Esophagus (tissue), 2 donors: Measurements from ENCODE around the gene CUX1. TPM values are rescaled to one million over a fixed set of nuclear protein-coding genes. Genes with fewer than 3 reads are reported as not detected.

Experiments
- H3K27ac ChIP-seq, 2 donors: one replicate each; pipeline ENCODE4 v1.5.1; 2013; ENCODE audit warnings: low read depth in 2 of 2, mild to moderate bottlenecking in 2 of 2, inconsistent platforms in 1 of 2, low read length in 1 of 2, moderate library complexity in 1 of 2
- H3K27me3 ChIP-seq, 2 donors: one replicate each; pipeline ENCODE4 v1.6.1; 2013; ENCODE audit warnings: low read length in 2 of 2, control low read depth in 1 of 2, mild to moderate bottlenecking in 1 of 2; ENCODE audit not compliant: insufficient read depth in 2 of 2, control insufficient read depth in 1 of 2
- H3K36me3 ChIP-seq, 2 donors: one replicate each; pipeline ENCODE4 v1.6.1; 2013; ENCODE audit warnings: low read length in 1 of 2; ENCODE audit not compliant: control insufficient read depth in 2 of 2, insufficient read depth in 2 of 2
- H3K4me1 ChIP-seq, 2 donors: one replicate each; pipeline ENCODE4 v1.6.1; 2013; ENCODE audit warnings: low read length in 1 of 2; ENCODE audit not compliant: control insufficient read depth in 2 of 2, insufficient read depth in 2 of 2
- H3K4me3 ChIP-seq, 2 donors: one replicate each; pipeline ENCODE4 v1.5.1; 2013; ENCODE audit warnings: low read length in 2 of 2, mild to moderate bottlenecking in 2 of 2, low read depth in 1 of 2, moderate library complexity in 1 of 2
- H3K9me3 ChIP-seq, 2 donors: one replicate each; pipeline ENCODE4 v1.6.1; 2013; ENCODE audit warnings: mild to moderate bottlenecking in 2 of 2, low read depth in 1 of 2, low read length in 1 of 2, moderate library complexity in 1 of 2; ENCODE audit not compliant: control insufficient read depth in 2 of 2, insufficient read depth in 1 of 2
- WGBS, 2 donors: extraction: QIAGEN DNeasy Blood & Tissue Kit; methylation state at CpG; one replicate each; pipeline ENCODE4 v1.1.7; 2013; 5-methylcytosine and 5-hydroxymethylcytosine counted together
- polyA plus RNA-seq, 2 donors: library from polyadenylated mRNA; stranded (reverse); fragments of 200-250 nt; gene quantifications; one replicate each; pipeline ENCODE4 v1.2.3, GENCODE V29; 2013
- donor health status: healthy with polysubstance abuse.
- donor health status: Bipolar disorder and iron deficiency.

The CUX1 gene
- polyA plus RNA-seq, 2 donors: 19.6 to 21.7 TPM

GRCh38 chr7:101859411-101860106 is 42.1 kb downstream of the CUX1 start:
- H3K27me3 ChIP-seq: no peaks in the 10 kb centered on the region
- H3K4me3 ChIP-seq: no peak overlapping the region
- H3K9me3 ChIP-seq: no peaks in the 10 kb centered on the region
- peak overlapping the region in 1 of 2 donors; percentile 3 for H3K27ac ChIP-seq
- peaks cover 0 to 1% of the 10 kb centered on the region in 2 donors for H3K36me3 ChIP-seq
- WGBS, 2 donors: 33 to 41% methylated on average over 5 of the region's 5 CpGs
- H3K4me1 ChIP-seq: peaks cover 0 to 3% of the 10 kb centered on the region in 2 donors

GRCh38 chr7:101860316-101861217 is 43.1 kb downstream of the CUX1 start:
- peaks cover 0 to 1% of the 10 kb centered on the region in 2 donors for H3K36me3 ChIP-seq
- H3K4me3 ChIP-seq: no peak overlapping the region
- WGBS, 2 donors: 92 to 94% methylated on average over 11 of the region's 11 CpGs
- H3K27me3 ChIP-seq: no peaks in the 10 kb centered on the region
- H3K27ac ChIP-seq: no peak overlapping the region
- H3K9me3 ChIP-seq: no peaks in the 10 kb centered on the region
- H3K4me1 ChIP-seq: peaks cover 0 to 3% of the 10 kb centered on the region in 2 donors

- H3K4me1 ChIP-seq: peaks cover 0 to 3% of the 10 kb centered on the region in 2 donors
Measured at GRCh38 chr7:101861218-101861775, 43.9 kb downstream of the CUX1 start.

GRCh38 chr7:101862280-101863220 is 45.1 kb downstream of the CUX1 start:
- no peak overlapping the region for H3K27ac ChIP-seq
- no peaks in the 10 kb centered on the region for H3K27me3 ChIP-seq
- H3K36me3 ChIP-seq: peaks cover 0 to 1% of the 10 kb centered on the region in 2 donors
- no peaks in the 10 kb centered on the region for H3K9me3 ChIP-seq
- H3K4me1 ChIP-seq: peaks cover 0 to 3% of the 10 kb centered on the region in 2 donors
- WGBS, 2 donors: 85 to 89% methylated on average over 18 of the region's 18 CpGs
- H3K4me3 ChIP-seq: no peak overlapping the region

More at GRCh38 chr7:101861218-101861775, 43.9 kb downstream of the CUX1 start:
- Histone ChIP-seq H3K27ac (no peak overlapping the region), H3K9me3 (no peaks in the 10 kb centered on the region), H3K4me3 (no peak overlapping the region), H3K27me3 (no peaks in the 10 kb centered on the region), H3K36me3 (peaks cover 0 to 1% of the 10 kb centered on the region in 2 donors)
- 90 to 91% methylated on average over 8 of the region's 8 CpGs for WGBS, 2 donors

GRCh38 chr7:101863598-101863997 is 46.2 kb downstream of the CUX1 start:
- H3K4me3 ChIP-seq: no peak overlapping the region
- no peaks in the 10 kb centered on the region for H3K27me3 ChIP-seq

GRCh38 chr7:101864039-101864438 is 46.6 kb downstream of the CUX1 start:
- H3K9me3 ChIP-seq: no peaks in the 10 kb centered on the region
- H3K36me3 ChIP-seq: peaks cover 0 to 1% of the 10 kb centered on the region in 2 donors
- WGBS, 2 donors: 84 to 85% methylated on average over 4 of the region's 4 CpGs
- H3K4me1 ChIP-seq: peaks cover 0 to 6% of the 10 kb centered on the region in 2 donors
- H3K4me3 ChIP-seq: no peak overlapping the region
- no peaks in the 10 kb centered on the region for H3K27me3 ChIP-seq
- H3K27ac ChIP-seq: no peak overlapping the region

More at GRCh38 chr7:101863598-101863997, 46.2 kb downstream of the CUX1 start:
- Histone ChIP-seq H3K9me3 (no peaks in the 10 kb centered on the region), H3K27ac (no peak overlapping the region), H3K4me1 (peaks cover 0 to 3% of the 10 kb centered on the region in 2 donors), H3K36me3 (peaks cover 0 to 1% of the 10 kb centered on the region in 2 donors)
- 96 to 98% methylated on average over 6 of the region's 6 CpGs for WGBS, 2 donors

- Histone ChIP-seq H3K4me1 (peaks cover 8 to 13% of the 10 kb centered on the region in 2 donors), H3K27me3 (no peaks in the 10 kb centered on the region), H3K4me3 (no peak overlapping the region), H3K36me3 (peaks cover 0 to 1% of the 10 kb centered on the region in 2 donors), H3K27ac (no peak overlapping the region), H3K9me3 (no peaks in the 10 kb centered on the region)
- 78 to 90% methylated on average over 7 of the region's 7 CpGs for WGBS, 2 donors
Measured at GRCh38 chr7:101865031-101865430, 47.6 kb downstream of the CUX1 start.

GRCh38 chr7:101865455-101865854 is 48.0 kb downstream of the CUX1 start:
- peaks cover 0 to 1% of the 10 kb centered on the region in 2 donors for H3K36me3 ChIP-seq
- H3K27ac ChIP-seq: no peak overlapping the region
- H3K4me3 ChIP-seq: no peak overlapping the region
- peaks cover 8 to 13% of the 10 kb centered on the region in 2 donors for H3K4me1 ChIP-seq
- 93 to 96% methylated on average over 13 of the region's 13 CpGs for WGBS, 2 donors
- H3K27me3 ChIP-seq: no peaks in the 10 kb centered on the region
- H3K9me3 ChIP-seq: no peaks in the 10 kb centered on the region
